ENCODE measurements around the gene SPPL3.

DNA sequence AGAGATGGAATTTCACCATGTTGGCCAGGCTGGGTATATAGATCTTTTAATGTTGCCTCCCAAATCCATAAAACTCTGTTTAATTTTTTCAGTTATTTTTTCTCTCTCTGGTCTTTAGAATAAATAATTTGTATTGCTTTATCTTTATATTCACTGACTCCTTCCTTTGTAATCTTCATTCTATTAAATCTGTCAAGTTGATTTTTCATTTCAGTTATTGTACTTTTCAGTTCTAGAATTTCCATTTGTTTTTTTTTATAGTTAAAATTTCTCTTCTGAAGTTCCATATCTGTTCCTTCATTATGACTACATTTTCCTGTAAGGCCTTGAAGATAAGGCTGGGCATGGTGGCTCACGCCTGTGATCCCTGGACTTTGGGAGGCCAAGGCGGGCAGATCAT, 13.6 kb upstream of the SPPL3 start:
- TF ChIP-seq CEBPB (IDR thresholded peaks at IDR 0.05) (no peak), RAD21 (IDR thresholded peaks at IDR 0.05; ENCODE audit: low read depth) (no peak), EGR1 (IDR thresholded peaks at IDR 0.05) (no peak), TEAD4 (IDR thresholded peaks at IDR 0.05) (no peak), YY1 (IDR thresholded peaks at IDR 0.05; ENCODE audit: low read depth) (no peak), EP300 (IDR thresholded peaks at IDR 0.05; ENCODE audit: borderline replicate concordance) (no peak), TCF12 (IDR thresholded peaks at IDR 0.05; ENCODE audit: low read depth) (no peak), FOXM1 (IDR thresholded peaks at IDR 0.05; ENCODE audit: borderline replicate concordance, low read depth) (no peak), TAF1 (IDR thresholded peaks at IDR 0.05; ENCODE audit: low read depth) (no peak), CREB1 (IDR thresholded peaks at IDR 0.05; ENCODE audit: low read depth) (no peak), NFIC (IDR thresholded peaks at IDR 0.05) (no peak)
- TF ChIP-seq, protein P1, sequence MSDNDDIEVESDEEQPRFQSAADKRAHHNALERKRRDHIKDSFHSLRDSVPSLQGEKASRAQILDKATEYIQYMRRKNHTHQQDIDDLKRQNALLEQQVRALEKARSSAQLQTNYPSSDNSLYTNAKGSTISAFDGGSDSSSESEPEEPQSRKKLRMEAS (IDR thresholded peaks at IDR 0.05): no peak
- TF ChIP-seq, protein P2, sequence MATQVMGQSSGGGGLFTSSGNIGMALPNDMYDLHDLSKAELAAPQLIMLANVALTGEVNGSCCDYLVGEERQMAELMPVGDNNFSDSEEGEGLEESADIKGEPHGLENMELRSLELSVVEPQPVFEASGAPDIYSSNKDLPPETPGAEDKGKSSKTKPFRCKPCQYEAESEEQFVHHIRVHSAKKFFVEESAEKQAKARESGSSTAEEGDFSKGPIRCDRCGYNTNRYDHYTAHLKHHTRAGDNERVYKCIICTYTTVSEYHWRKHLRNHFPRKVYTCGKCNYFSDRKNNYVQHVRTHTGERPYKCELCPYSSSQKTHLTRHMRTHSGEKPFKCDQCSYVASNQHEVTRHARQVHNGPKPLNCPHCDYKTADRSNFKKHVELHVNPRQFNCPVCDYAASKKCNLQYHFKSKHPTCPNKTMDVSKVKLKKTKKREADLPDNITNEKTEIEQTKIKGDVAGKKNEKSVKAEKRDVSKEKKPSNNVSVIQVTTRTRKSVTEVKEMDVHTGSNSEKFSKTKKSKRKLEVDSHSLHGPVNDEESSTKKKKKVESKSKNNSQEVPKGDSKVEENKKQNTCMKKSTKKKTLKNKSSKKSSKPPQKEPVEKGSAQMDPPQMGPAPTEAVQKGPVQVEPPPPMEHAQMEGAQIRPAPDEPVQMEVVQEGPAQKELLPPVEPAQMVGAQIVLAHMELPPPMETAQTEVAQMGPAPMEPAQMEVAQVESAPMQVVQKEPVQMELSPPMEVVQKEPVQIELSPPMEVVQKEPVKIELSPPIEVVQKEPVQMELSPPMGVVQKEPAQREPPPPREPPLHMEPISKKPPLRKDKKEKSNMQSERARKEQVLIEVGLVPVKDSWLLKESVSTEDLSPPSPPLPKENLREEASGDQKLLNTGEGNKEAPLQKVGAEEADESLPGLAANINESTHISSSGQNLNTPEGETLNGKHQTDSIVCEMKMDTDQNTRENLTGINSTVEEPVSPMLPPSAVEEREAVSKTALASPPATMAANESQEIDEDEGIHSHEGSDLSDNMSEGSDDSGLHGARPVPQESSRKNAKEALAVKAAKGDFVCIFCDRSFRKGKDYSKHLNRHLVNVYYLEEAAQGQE (IDR thresholded peaks at IDR 0.05; ENCODE audit: low read depth): no peak
